ENCODE measurements around the gene SPTBN4.

The SPTBN4 gene

GRCh38 chr19:40492274-40492673, 25.5 kb downstream of the SPTBN4 start (continued):
- TF ChIP-seq ZBTB26 (tag by site-specific recombination; optimal IDR thresholded peaks at IDR 0.05) (no peak), GFI1B (tag by site-specific recombination; IDR thresholded peaks at IDR 0.05) (no peak), ZNF280D (tag by site-specific recombination; IDR thresholded peaks at IDR 0.05) (peak; percentile 94)

GRCh38 chr19:40493778-40494177, 27.0 kb downstream of the SPTBN4 start:
- H3K36me3 ChIP-seq (ENCODE audit: control insufficient read depth in 2 of 2, insufficient read depth in 1 of 2, low read length in 2 of 2), result no peaks in the 10 kb centered on the region; a peak in 1 of 3 replicates
- POLR2A ChIA-PET, result interaction anchor here (0.7 kb wide), 1 partner anchor 76 kb away, joined by 3 read pairs; no protein-coding TSS in a partner anchor
- H3K4me3 ChIP-seq (ENCODE audit: low read depth, low read length), result no peak overlapping the region
- H3K4me1 ChIP-seq (ENCODE audit: control insufficient read depth, insufficient read depth, low read length), result no peaks in the 10 kb centered on the region
- no peak for TF ChIP-seq SCRT2 (tag by site-specific recombination; IDR thresholded peaks at IDR 0.05)
- no peak for TF ChIP-seq ZNF433 (tag by site-specific recombination; IDR thresholded peaks at IDR 0.05; ENCODE audit: low read depth)
- TF ChIP-seq ZNF311 (tag by site-specific recombination; IDR thresholded peaks at IDR 0.05; ENCODE audit: borderline replicate concordance), result no peak
- no peak for TF ChIP-seq ZNF280D (tag by site-specific recombination; IDR thresholded peaks at IDR 0.05)
- H3K27ac ChIP-seq (ENCODE audit: extremely low read depth, low read depth, low read length), result no peak overlapping the region
- H3K9me3 ChIP-seq (ENCODE audit: control insufficient read depth, insufficient read depth, low read depth, low read length), result no peaks in the 10 kb centered on the region; the same call in 1 of the 2 replicates
- CTCF ChIA-PET, result interaction anchor here (0.7 to 1.9 kb wide), 5 partner anchors 11 to 54 kb away, joined by 4 to 5 read pairs (median 5); partner anchors contain the start of gene BLVRB

GRCh38 chr19:40494191-40494838, 27.5 kb downstream of the SPTBN4 start:
- ChIA-PET POLR2A (interaction anchor here (0.7 kb wide), 1 partner anchor 77 kb away, joined by 3 read pairs; no protein-coding TSS in a partner anchor), CTCF (interaction anchor here (0.6 to 1.9 kb wide), 3 partner anchors 13 to 73 kb away, joined by 3 to 5 read pairs (median 4); no protein-coding TSS in a partner anchor)
- H3K36me3 ChIP-seq (ENCODE audit: control insufficient read depth in 2 of 2, insufficient read depth in 1 of 2, low read length in 2 of 2), result no peaks in the 10 kb centered on the region; a peak in 1 of 3 replicates

More at GRCh38 chr19:40494191-40494838, 27.5 kb downstream of the SPTBN4 start:
- Histone ChIP-seq H3K9me3 (ENCODE audit: control insufficient read depth, insufficient read depth, low read depth, low read length) (no peaks in the 10 kb centered on the region; the same call in 1 of the 2 replicates), H3K4me3 (ENCODE audit: low read depth, low read length) (no peak overlapping the region), H3K4me1 (ENCODE audit: control insufficient read depth, insufficient read depth, low read length) (no peaks in the 10 kb centered on the region), H3K27ac (ENCODE audit: extremely low read depth, low read depth, low read length) (no peak overlapping the region)
- TF ChIP-seq ZNF366 (tag by site-specific recombination; conservative IDR thresholded peaks at IDR 0.05), result peak; percentile 96
- no peak for TF ChIP-seq ZNF394 (tag by site-specific recombination; IDR thresholded peaks at IDR 0.05; ENCODE audit: borderline replicate concordance)
- peak; percentile 90; the same call in 1 of the 2 replicates for TF ChIP-seq ZNF248 (tag by site-specific recombination; IDR thresholded peaks at IDR 0.05)
- TF ChIP-seq ZBTB17 (tag by site-specific recombination; IDR thresholded peaks at IDR 0.05), result peak; percentile 64; the same call in 1 of the 2 replicates
- no peak for TF ChIP-seq ZNF10 (tag by site-specific recombination; IDR thresholded peaks at IDR 0.05)
- TF ChIP-seq ZNF776 (tag by site-specific recombination; IDR thresholded peaks at IDR 0.05; ENCODE audit: borderline replicate concordance), result peak; percentile 67; the same call in 1 of the 2 replicates
- TF ChIP-seq ZNF19 (tag by site-specific recombination; IDR thresholded peaks at IDR 0.05; ENCODE audit: low read depth), result 0 out of 2 replicates have a peak, but pooled peaks have one; percentile 11
- TF ChIP-seq PRDM1 (tag by site-specific recombination; IDR thresholded peaks at IDR 0.05), result peak; percentile 95
- no peak for TF ChIP-seq GLIS2 (tag by site-specific recombination; IDR thresholded peaks at IDR 0.05)
- TF ChIP-seq ZNF623 (tag by site-specific recombination; IDR thresholded peaks at IDR 0.05), result no peak
- no peak for TF ChIP-seq ZNF416 (tag by site-specific recombination; IDR thresholded peaks at IDR 0.05)

Measured in HEK293 (cell line).